ENCODE results near the gene PPM1N. TPM values are rescaled to one million over a fixed set of nuclear protein-coding genes. Genes with fewer than 3 reads are reported as not detected.
A peak's percentile ranks its signal among the peaks of the same experiment; 100 is the strongest.

Gene PPM1N
- total and polyA plus RNA-seq, 2 of the 13 experiments (the other 11 are each of a cell fraction or from before 2014, with no cell fraction given) = 0.31 to 1.8 TPM

DNA sequence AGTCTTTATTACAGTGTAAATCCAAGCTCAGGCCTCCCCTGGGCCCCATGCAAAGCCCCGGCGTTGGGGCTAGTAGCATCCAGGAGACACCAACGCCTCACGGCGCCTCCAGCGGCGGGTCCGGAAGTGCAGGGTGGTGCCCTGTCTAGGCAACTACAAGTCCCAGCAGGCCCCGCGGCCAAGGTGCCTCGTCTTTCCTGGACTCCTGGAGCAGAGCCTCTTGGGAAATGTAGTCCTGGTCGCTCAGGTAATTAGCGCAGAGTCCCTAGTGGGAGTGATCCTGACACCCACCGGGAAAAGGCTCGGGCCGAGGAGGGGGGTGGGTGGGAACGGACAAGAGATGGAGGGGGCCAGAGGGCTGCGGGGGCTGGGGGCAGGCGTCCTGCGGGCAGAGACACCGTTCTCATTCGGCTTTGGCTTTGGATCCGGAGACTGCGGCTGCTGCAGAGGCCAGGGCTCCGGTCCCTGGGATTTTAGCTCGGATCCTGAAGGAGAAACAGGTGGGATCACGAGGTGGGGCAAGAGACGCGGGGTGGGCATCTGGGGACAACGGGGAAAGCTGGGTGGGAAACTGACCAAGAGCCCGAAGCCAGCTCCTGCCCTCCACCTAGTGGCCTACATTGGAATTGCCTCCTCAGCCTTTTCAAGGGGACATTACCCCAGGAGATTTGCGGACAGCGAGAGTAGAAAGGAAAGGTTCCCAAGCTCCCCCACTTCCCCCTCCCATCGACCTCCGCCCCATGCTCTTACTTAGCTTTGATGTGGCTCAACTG lies 12.8 kb upstream of the PPM1N start (continued):
- TF ChIP-seq HOXA7 (CRISPR knock-in tag; IDR thresholded peaks at IDR 0.05) (no peak), SRY (CRISPR knock-in tag; IDR thresholded peaks at IDR 0.05) (no peak), KLF16 (CRISPR knock-in tag; IDR thresholded peaks at IDR 0.05) (0 out of 4 replicates have a peak, but pooled peaks of 1 of the 2 experiments have one; percentile 30), ZNF687 (CRISPR knock-in tag; IDR thresholded peaks at IDR 0.05) (peak; percentile 58), RFXANK (CRISPR knock-in tag; IDR thresholded peaks at IDR 0.05) (no peak), NBN (conservative IDR thresholded peaks at IDR 0.05) (no peak), ZNF678 (CRISPR knock-in tag; IDR thresholded peaks at IDR 0.05) (no peak), KLF13 (CRISPR knock-in tag; IDR thresholded peaks at IDR 0.05) (no peak), SIN3B (IDR thresholded peaks at IDR 0.05; ENCODE audit: low read length) (no peak), ZNF574 (CRISPR knock-in tag; IDR thresholded peaks at IDR 0.05) (peak; percentile 88), ZNF430 (CRISPR knock-in tag; IDR thresholded peaks at IDR 0.05) (0 out of 2 replicates have a peak, but pooled peaks have one; percentile 10)
- TF ChIP-seq, protein P1, sequence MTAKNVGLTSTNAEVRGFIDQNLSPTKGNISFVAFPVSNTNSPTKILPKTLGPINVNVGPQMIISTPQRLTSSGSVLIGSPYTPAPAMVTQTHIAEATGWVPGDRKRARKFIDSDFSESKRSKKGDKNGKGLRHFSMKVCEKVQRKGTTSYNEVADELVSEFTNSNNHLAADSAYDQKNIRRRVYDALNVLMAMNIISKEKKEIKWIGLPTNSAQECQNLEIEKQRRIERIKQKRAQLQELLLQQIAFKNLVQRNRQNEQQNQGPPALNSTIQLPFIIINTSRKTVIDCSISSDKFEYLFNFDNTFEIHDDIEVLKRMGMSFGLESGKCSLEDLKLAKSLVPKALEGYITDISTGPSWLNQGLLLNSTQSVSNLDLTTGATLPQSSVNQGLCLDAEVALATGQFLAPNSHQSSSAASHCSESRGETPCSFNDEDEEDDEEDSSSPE (CRISPR knock-in tag; IDR thresholded peaks at IDR 0.05) = 0 out of 2 replicates have a peak, but pooled peaks have one; percentile 15
- TF ChIP-seq, protein P2, sequence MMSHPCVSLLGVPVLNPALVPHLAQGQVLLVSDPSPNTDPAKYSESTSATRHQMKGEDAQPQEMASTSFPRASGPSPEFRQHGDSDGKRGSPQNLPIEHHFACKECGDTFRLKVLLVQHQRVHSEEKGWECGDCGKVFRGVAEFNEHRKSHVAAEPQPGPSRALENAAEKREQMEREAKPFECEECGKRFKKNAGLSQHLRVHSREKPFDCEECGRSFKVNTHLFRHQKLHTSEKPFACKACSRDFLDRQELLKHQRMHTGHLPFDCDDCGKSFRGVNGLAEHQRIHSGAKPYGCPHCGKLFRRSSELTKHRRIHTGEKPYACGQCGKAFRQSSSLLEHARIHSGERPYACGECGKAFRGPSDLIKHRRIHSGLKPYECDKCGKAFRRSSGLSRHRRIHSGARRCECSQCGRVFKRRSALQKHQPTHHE (CRISPR knock-in tag; IDR thresholded peaks at IDR 0.05; ENCODE audit: borderline replicate concordance) = no peak
- TF ChIP-seq, protein P3, sequence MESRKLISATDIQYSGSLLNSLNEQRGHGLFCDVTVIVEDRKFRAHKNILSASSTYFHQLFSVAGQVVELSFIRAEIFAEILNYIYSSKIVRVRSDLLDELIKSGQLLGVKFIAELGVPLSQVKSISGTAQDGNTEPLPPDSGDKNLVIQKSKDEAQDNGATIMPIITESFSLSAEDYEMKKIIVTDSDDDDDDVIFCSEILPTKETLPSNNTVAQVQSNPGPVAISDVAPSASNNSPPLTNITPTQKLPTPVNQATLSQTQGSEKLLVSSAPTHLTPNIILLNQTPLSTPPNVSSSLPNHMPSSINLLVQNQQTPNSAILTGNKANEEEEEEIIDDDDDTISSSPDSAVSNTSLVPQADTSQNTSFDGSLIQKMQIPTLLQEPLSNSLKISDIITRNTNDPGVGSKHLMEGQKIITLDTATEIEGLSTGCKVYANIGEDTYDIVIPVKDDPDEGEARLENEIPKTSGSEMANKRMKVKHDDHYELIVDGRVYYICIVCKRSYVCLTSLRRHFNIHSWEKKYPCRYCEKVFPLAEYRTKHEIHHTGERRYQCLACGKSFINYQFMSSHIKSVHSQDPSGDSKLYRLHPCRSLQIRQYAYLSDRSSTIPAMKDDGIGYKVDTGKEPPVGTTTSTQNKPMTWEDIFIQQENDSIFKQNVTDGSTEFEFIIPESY (CRISPR knock-in tag; IDR thresholded peaks at IDR 0.05) = peak; percentile 40; the same call in 1 of the 2 replicates
- TF ChIP-seq, protein P4, sequence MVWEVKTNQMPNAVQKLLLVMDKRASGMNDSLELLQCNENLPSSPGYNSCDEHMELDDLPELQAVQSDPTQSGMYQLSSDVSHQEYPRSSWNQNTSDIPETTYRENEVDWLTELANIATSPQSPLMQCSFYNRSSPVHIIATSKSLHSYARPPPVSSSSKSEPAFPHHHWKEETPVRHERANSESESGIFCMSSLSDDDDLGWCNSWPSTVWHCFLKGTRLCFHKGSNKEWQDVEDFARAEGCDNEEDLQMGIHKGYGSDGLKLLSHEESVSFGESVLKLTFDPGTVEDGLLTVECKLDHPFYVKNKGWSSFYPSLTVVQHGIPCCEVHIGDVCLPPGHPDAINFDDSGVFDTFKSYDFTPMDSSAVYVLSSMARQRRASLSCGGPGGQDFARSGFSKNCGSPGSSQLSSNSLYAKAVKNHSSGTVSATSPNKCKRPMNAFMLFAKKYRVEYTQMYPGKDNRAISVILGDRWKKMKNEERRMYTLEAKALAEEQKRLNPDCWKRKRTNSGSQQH (CRISPR knock-in tag; IDR thresholded peaks at IDR 0.05; ENCODE audit: low read depth) = 0 out of 2 replicates have a peak, but pooled peaks have one; percentile 45
